IPS-18a (cell line): Measurements from ENCODE around the gene NCOA1.
"Not testable (repeated sequence)": the region's sequence is repeated elsewhere in the genome, so short reads cannot be mapped to it uniquely, and the experiment has no call there.

Source experiments
- H3K27ac ChIP-seq: one replicate; pipeline ENCODE4 v1.5.1; 2013; ENCODE audit warnings: low read length
- H3K27me3 ChIP-seq: one replicate; pipeline ENCODE4 v1.6.1; 2013; ENCODE audit warnings: mild to moderate bottlenecking, low read length; ENCODE audit not compliant: control insufficient read depth, insufficient read depth
- H3K36me3 ChIP-seq: one replicate; pipeline ENCODE4 v1.6.1; 2013; ENCODE audit warnings: low read depth, low read length; ENCODE audit not compliant: control insufficient read depth
- H3K4me1 ChIP-seq: one replicate; pipeline ENCODE4 v1.6.1; 2013; ENCODE audit warnings: low read depth, low read length; ENCODE audit not compliant: control insufficient read depth
- H3K4me3 ChIP-seq: one replicate; pipeline ENCODE4 v1.5.1; 2013; ENCODE audit warnings: low read length
- H3K9ac ChIP-seq: one replicate; pipeline ENCODE4 v1.6.1; 2013; ENCODE audit warnings: mild to moderate bottlenecking, low read length, moderate library complexity
- H3K9me3 ChIP-seq: one replicate; pipeline ENCODE4 v1.6.1; 2013; ENCODE audit warnings: low read depth, low read length; ENCODE audit not compliant: control insufficient read depth

The NCOA1 gene

GRCh38 chr2:24521975-24522639, 31.1 kb downstream of the NCOA1 start:
- no peaks in the 10 kb centered on the region for H3K27me3 ChIP-seq
- H3K9me3 ChIP-seq, result no peaks in the 10 kb centered on the region
- no peak overlapping the region for H3K4me3 ChIP-seq
- no peaks in the 10 kb centered on the region for H3K36me3 ChIP-seq
- H3K27ac ChIP-seq, result no peak overlapping the region
- no peak overlapping the region for H3K9ac ChIP-seq
- H3K4me1 ChIP-seq, result no peaks in the 10 kb centered on the region

GRCh38 chr2:24527536-24527935, 36.5 kb downstream of the NCOA1 start:
- H3K9me3 ChIP-seq, result no peaks in the 10 kb centered on the region

GRCh38 chr2:24530796-24531195, 39.7 kb downstream of the NCOA1 start:
- Histone ChIP-seq H3K27me3 (no peaks in the 10 kb centered on the region), H3K4me3 (no peak overlapping the region), H3K9me3 (no peaks in the 10 kb centered on the region), H3K36me3 (no peaks in the 10 kb centered on the region), H3K9ac (no peak overlapping the region), H3K27ac (no peak overlapping the region), H3K4me1 (no peaks in the 10 kb centered on the region)

More at GRCh38 chr2:24527536-24527935, 36.5 kb downstream of the NCOA1 start:
- Histone ChIP-seq H3K27me3 (no peaks in the 10 kb centered on the region), H3K4me3 (no peak overlapping the region), H3K36me3 (no peaks in the 10 kb centered on the region), H3K27ac (no peak overlapping the region), H3K9ac (no peak overlapping the region), H3K4me1 (no peaks in the 10 kb centered on the region)

- not testable (repeated sequence) for H3K27ac ChIP-seq, H3K9ac ChIP-seq, H3K4me1 ChIP-seq, H3K9me3 ChIP-seq, H3K36me3 ChIP-seq, H3K27me3 ChIP-seq, H3K4me3 ChIP-seq
Measured at GRCh38 chr2:24531610-24532009, 40.6 kb downstream of the NCOA1 start.

GRCh38 chr2:24532057-24532456, 41.0 kb downstream of the NCOA1 start:
- not testable (repeated sequence) for H3K9ac ChIP-seq, H3K27ac ChIP-seq, H3K9me3 ChIP-seq, H3K27me3 ChIP-seq, H3K4me3 ChIP-seq, H3K36me3 ChIP-seq, H3K4me1 ChIP-seq

GRCh38 chr2:24533574-24533973, 42.5 kb downstream of the NCOA1 start:
- not testable (repeated sequence) for H3K27me3 ChIP-seq, H3K27ac ChIP-seq, H3K4me3 ChIP-seq, H3K4me1 ChIP-seq, H3K9me3 ChIP-seq, H3K9ac ChIP-seq, H3K36me3 ChIP-seq

GRCh38 chr2:24538720-24539119, 47.7 kb downstream of the NCOA1 start:
- H3K27ac ChIP-seq, result no peak overlapping the region
- H3K27me3 ChIP-seq, result no peaks in the 10 kb centered on the region
- H3K9ac ChIP-seq, result no peak overlapping the region
- no peak overlapping the region for H3K4me3 ChIP-seq
- H3K4me1 ChIP-seq, result no peaks in the 10 kb centered on the region
- no peaks in the 10 kb centered on the region for H3K36me3 ChIP-seq
- no peaks in the 10 kb centered on the region for H3K9me3 ChIP-seq

- no peak overlapping the region for H3K9ac ChIP-seq
- no peaks in the 10 kb centered on the region for H3K27me3 ChIP-seq
- H3K4me1 ChIP-seq, result no peaks in the 10 kb centered on the region
- no peak overlapping the region for H3K4me3 ChIP-seq
- H3K9me3 ChIP-seq, result no peaks in the 10 kb centered on the region
- H3K36me3 ChIP-seq, result no peaks in the 10 kb centered on the region
- H3K27ac ChIP-seq, result no peak overlapping the region
Measured at GRCh38 chr2:24539258-24539657, 48.2 kb downstream of the NCOA1 start.

- Histone ChIP-seq H3K4me3 (no peak overlapping the region), H3K27ac (no peak overlapping the region), H3K36me3 (no peaks in the 10 kb centered on the region), H3K27me3 (no peaks in the 10 kb centered on the region), H3K4me1 (no peaks in the 10 kb centered on the region), H3K9ac (no peak overlapping the region), H3K9me3 (no peaks in the 10 kb centered on the region)
Measured at GRCh38 chr2:24540011-24540477, 49.0 kb downstream of the NCOA1 start.

- no peaks in the 10 kb centered on the region for H3K4me1 ChIP-seq
Measured at GRCh38 chr2:24541621-24542020, 50.6 kb downstream of the NCOA1 start.

GRCh38 chr2:24542269-24542872, 51.3 kb downstream of the NCOA1 start:
- Histone ChIP-seq H3K4me1 (no peaks in the 10 kb centered on the region), H3K9me3 (no peaks in the 10 kb centered on the region)

More at GRCh38 chr2:24541621-24542020, 50.6 kb downstream of the NCOA1 start:
- no peaks in the 10 kb centered on the region for H3K36me3 ChIP-seq
- H3K9me3 ChIP-seq, result no peaks in the 10 kb centered on the region
- H3K4me3 ChIP-seq, result no peak overlapping the region
- H3K27ac ChIP-seq, result no peak overlapping the region
- no peak overlapping the region for H3K9ac ChIP-seq
- H3K27me3 ChIP-seq, result no peaks in the 10 kb centered on the region

GRCh38 chr2:24543252-24543651, 52.2 kb downstream of the NCOA1 start:
- Histone ChIP-seq H3K27ac (no peak overlapping the region), H3K9ac (no peak overlapping the region), H3K9me3 (no peaks in the 10 kb centered on the region), H3K36me3 (no peaks in the 10 kb centered on the region), H3K4me1 (no peaks in the 10 kb centered on the region), H3K4me3 (no peak overlapping the region), H3K27me3 (no peaks in the 10 kb centered on the region)

More at GRCh38 chr2:24542269-24542872, 51.3 kb downstream of the NCOA1 start:
- H3K27ac ChIP-seq, result no peak overlapping the region
- H3K36me3 ChIP-seq, result no peaks in the 10 kb centered on the region
- H3K4me3 ChIP-seq, result no peak overlapping the region
- no peaks in the 10 kb centered on the region for H3K27me3 ChIP-seq
- no peak overlapping the region for H3K9ac ChIP-seq
